DMS53 treated with DMSO at 0.1 percent for 48 hours (cell line): ENCODE results near the gene MYO7A.

ENCODE experiments used
- DNase-seq: peaks from one replicate; lab custom pipeline; 2025; ENCODE audit not compliant: unreplicated experiment; lab: John Stamatoyannopoulos, UW

MYO7A gene

DNA sequence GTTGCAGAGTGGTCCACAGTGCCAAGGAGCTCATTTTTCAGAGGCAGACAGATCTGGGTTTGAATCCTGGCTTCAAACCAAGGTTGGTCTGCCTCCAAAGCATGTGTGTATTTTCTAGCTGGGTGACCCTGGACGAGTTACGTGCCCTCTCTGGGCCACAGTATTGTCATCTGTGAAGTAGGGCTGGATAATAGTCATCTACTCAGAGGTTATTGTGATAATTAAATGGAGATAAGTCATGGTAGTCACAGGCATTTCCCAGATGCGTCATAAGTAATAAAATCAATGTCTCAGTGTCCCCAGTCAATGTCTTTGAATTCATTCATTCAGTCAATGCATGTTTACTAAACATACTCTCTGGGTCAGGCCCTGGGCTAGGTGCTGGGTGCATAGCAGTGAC is 16.8 kb upstream of the MYO7A start:
- DNase-seq: no peak

DNA sequence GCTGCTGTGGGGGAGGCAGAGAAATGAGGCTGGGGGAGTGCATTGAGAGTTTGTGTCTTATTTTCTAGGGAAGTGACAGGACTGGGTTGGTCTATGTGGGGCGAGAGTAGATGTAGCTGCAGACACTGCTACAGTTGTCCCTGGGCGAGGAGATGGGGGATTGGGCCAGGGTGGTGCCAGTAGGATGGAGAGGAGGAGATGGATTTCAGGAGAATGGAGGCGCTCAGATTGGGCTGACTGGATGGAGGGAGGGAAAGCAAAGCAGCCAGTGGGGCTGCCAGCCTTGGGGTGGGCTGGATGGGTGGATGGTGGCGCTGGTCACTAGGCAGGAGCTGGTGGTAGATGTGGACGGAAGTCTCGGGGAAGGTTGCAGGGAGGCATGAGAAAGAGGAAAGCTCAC is 16.1 kb upstream of the MYO7A start:
- no peak for DNase-seq

DNA sequence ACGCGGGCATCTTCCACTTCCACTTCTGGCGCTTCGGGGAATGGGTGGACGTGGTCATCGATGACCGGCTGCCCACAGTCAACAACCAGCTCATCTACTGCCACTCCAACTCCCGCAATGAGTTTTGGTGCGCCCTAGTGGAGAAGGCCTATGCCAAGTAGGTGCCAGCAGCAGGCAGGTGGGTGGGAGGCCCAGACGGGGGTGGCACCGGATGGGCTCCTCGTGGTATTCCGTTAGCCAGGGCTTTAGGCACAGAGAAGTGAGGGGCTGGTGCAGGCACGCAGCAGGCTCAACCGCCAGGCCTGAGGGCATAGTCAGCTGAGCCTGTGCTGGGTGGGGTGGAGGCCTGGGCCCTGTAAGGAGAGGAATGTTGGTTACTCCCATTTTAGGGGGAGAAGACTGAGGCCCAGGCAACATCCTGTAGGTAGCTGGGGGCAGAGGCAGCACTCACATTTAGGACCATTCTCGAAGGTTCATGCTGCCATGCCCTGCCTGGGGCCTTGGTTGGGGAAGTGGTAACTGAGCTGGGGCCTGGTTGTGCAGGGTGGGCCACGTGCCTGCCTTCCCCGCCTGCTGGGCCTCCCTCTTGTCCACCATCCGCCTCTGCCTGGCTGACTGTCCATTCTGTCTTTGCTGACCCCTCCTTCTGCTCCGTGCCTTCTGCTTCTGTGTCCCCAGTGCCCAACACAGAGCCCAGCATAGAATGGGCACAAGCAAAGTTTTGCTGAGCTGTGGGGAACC is 15.2 kb upstream of the MYO7A start:
- DNase-seq: no peak

DNA sequence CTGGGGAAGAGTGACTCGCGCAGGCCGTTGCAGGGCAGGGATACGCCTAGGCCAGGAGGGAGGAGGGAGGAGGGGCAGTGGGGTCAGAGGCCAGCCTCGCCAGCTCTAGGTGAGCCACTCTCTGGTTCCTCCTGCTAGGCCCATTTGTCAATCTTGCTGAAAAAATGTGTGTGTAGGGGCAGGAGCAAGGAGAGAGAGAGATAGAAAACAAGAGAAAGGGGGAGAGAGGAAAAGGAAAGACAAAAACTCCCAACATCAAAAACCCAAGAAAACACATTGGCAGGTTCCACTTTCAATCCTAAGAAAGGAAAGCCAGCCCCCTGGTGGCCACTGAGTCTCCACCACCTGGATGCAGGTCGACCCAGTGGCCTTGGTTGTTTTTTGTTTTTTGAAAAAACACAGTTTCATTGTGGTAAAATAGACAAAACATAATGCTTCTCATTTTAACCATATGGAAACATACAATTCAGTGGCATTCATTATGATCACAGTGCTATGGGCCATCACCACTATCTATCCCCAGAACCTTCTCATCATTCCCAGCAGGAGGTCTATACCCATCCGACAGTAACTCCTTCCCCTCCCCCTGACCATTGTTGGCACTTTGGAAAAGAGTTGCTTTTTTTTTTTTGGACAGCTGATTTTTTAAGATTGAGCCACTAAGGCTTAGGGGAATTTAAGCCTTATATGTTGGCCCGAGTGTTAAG is 14.5 kb upstream of the MYO7A start:
- DNase-seq: no peak

DNA sequence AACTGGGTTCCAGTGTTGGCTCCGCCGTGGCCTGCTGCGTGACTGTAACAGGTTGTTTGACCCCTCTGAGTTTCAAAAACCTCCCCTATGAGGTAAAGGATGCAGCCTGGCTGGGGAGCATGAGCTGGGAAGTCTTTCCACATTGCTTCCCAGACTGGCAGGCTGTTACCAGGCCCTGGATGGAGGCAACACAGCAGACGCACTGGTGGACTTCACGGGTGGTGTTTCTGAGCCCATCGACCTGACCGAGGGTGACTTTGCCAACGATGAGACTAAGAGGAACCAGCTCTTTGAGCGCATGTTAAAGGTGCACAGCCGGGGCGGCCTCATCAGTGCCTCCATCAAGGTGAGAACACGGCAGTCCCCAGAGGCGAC is 14.0 kb upstream of the MYO7A start:
- no peak for DNase-seq

DNA sequence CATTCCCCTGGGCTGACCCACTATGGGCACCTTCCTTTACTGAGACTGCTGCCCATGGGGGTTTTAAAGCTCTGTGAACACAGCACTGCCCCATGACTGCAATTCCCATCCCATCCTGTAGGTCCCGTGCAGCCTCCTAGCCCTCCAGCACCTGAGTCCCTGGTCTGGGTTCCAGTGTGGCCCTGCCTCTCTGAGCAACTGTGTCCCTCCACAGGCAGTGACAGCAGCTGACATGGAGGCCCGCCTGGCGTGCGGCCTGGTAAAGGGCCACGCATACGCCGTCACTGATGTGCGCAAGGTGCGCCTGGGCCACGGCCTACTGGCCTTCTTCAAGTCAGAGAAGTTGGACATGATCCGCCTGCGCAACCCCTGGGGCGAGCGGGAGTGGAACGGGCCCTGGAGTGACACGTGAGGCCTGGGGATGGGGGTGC is 12.8 kb upstream of the MYO7A start:
- DNase-seq: no peak

DNA sequence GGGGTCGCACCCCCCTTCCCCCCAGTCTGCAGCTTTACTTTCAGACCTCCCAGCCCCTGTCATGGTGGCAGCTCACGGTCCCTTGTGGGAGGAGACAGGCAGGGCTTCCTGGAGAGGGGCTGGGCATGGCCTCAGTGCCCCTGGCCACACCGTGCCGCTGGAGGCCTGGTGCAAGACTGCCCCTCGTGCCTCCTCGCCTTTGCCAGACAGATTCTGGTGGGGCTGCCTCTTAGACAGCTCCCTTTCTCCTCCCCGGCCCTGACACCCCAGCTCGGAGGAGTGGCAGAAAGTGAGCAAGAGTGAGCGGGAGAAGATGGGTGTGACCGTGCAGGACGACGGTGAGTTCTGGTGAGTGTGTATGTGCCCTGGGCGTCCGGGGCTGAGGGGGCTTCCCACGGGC is 12.1 kb upstream of the MYO7A start:
- no peak for DNase-seq

DNA sequence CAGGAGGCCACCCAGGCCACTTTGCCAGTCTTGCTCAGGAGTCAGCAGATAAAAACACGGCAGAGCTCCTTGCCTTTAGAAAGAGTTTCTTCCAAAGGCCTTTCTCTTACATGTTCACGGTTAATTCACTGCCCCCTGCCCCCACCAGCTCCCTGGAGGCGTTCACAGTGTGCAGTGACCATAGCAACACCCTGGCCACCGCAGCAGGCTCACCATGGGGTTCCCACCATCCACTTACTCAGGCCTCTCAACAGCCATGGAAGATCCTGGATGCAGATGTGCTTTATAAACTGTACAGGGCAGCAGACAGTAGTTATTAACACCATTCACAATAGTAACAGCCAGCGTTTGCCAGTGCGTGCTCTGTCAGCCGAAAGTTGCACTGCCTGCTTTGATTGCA is 10.6 kb upstream of the MYO7A start:
- DNase-seq: no peak

DNA sequence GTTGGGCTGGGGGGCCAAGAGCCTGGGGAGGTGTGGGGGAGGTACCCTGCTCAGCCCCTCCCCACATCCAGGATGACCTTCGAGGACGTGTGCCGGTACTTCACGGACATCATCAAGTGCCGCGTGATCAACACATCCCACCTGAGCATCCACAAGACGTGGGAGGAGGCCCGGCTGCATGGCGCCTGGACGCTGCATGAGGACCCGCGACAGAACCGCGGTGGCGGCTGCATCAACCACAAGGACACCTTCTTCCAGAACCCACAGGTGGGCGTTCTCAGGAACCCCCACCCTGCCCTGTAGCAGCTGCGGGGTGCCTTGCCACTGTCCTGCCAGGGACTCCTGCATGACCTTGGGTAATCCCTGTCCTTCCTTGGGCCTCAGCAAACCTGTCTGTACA is 10.0 kb upstream of the MYO7A start:
- DNase-seq: no peak

DNA sequence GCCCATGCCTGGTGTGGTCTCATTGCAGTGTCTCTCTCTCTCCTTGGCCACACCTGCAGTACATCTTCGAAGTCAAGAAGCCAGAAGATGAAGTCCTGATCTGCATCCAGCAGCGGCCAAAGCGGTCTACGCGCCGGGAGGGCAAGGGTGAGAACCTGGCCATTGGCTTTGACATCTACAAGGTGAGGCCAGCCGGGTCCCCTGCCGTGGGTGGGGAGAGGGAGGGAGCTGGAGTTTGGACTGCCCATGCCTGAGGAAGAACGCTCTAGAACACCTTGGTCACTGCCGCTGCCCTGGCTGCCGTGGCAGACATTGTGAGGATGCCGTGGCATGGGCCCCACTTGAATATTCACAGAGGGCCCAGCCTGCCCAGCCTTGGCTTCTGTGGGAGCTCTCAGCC is 9.1 kb upstream of the MYO7A start:
- no peak for DNase-seq

DNA sequence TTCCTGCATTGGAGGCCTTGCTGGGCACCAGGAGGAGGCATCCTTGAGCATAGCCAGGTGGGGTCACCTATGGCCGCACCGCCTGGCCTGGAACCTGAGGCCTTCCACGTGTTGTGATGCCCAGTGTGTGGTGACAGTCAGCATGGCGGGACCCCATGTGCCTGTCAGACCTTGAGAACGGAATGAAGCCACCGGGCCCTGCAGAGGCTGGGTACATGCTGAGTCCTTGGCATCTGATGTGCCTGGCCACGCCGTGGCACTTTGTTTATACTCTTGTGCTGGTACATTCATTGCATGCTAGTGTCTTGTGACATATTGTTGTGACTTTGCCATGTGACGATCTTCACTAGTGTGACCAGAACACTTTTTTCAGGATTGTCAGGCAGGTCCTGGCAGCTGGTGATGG is 8.5 kb upstream of the MYO7A start:
- DNase-seq: no peak

DNA sequence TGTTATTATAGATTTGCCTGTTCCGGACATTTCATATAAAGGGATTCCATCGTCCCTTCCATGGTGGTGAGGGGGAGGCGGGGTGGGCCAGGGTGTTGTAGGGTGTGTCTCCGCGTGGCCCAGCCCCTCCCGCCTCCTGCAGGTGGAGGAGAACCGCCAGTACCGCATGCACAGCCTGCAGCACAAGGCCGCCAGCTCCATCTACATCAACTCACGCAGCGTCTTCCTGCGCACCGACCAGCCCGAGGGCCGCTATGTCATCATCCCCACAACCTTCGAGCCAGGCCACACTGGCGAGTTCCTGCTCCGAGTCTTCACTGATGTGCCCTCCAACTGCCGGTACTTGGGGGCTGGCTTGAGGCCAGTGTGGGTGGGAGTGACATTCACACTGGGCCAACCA is 7.5 kb upstream of the MYO7A start:
- DNase-seq: no peak

DNA sequence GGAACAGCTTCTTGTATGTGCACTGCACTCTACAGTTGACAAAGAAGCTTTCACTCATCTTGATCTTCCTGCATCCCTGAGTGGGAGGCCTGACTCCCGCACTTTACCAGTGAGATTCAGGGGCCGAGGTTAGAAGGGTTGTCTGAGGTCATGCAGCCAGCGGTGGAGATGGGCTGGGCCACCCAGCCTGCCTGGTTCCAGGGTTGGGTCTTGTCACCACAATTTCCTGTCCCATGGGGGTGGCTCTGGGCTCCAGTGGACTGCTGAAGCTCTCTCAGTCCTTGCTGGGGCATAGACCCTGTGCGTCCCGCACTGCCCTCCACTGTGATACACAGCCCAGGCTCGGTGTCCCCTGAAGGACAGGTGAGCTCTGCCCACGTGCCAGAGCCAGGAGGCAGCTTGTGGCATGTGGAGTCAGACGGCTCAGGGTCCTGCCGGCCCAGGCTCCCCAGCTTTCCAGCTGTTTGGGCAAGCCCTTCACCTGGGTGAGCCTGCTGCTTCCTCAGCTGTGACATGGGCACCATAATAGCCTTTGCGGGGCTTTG is 6.9 kb upstream of the MYO7A start:
- DNase-seq: no peak

DNA sequence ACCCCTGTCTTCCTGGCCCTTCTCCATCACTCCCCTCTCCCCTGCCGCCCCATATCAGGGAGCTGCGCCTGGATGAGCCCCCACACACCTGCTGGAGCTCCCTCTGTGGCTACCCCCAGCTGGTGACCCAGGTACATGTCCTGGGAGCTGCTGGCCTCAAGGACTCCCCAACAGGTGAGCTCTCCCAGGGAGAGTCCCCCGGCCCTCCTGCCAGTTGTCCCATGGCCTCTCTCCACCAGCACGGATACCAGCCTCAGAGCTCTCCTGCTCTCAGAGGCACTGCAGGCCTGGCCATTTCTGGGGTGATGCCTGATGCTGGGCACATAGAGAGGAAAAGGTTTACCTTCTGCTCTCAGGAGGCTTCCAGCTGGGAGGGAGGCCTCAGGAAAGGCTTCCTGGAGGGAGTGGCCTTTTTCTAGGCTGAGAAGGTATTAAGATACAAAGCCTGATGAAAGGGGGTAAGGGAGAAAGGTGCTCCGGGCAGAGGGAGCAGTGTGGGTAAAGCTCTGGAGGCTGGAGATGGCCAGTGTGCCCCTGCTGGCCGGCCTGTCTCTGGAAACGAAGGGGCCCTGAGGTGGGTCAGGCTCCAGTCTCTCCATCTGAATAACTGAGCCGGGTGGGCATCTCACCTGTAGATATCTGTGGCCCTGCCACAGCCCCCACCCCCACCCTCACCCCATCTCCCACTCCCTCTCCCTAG is 6.0 kb upstream of the MYO7A start:
- DNase-seq: no peak

DNA sequence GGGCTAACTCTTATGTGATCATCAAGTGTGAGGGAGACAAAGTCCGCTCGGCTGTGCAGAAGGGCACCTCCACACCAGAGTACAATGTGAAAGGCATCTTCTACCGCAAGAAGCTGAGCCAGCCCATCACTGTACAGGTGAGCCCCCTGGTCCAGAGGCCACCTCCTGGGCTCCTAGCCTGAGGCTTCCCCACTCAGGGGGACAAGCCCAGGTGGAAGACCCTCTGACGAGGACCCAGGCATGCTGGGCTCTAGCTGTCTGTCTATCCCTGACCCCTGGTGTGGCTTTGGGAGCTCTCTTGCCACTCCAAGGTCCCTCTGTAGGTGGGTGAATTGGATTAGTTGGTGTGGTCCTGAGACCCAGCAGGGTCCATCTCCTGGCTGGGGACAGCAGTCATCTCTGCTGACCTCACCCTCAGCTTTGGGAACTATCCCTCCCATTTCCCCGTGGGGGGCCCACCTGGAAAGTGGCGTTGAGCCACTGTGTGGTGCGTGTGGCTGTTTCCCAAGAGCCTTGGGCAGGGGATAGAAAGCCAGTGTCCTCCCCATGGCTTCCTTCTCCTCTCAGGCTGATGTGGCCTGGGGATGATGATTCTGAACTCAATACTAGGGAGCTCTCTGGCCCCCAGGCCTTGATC is 5.4 kb upstream of the MYO7A start:
- no peak for DNase-seq

DNA sequence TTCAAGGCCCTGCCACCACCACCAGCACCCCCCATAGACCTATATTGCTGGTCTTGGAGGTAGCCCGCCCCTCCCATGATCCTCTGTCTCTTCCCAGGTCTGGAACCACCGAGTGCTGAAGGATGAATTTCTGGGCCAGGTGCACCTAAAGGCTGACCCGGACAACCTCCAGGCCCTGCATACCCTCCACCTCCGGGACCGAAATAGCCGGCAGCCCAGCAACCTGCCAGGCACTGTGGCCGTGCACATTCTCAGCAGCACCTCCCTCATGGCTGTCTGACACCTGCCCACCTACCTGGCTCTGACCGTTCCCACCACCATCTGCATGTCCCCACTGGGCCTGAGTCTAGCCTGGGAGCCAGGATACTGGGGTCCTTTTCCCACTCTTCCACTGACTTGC is 4.5 kb upstream of the MYO7A start:
- DNase-seq: no peak

DNA sequence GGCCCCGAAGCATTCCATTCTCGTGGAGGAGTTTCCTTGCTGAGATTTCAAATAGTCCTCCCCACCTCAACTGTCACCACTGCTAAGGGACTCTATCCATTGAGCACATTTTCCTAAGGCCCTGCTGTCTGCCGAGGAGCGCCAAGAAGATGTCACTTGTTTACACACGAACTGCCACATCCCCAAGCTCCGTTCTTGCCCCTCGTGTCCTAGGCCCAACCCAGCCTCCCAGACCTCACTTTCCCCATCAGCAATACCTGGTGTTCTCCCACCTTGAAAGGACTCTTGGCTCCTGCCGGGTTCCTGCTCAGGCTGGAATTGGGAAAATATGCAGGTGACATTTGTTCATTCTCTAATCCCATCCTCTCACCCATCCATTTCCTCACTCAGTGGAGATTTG is 4.0 kb upstream of the MYO7A start:
- no peak for DNase-seq

DNA sequence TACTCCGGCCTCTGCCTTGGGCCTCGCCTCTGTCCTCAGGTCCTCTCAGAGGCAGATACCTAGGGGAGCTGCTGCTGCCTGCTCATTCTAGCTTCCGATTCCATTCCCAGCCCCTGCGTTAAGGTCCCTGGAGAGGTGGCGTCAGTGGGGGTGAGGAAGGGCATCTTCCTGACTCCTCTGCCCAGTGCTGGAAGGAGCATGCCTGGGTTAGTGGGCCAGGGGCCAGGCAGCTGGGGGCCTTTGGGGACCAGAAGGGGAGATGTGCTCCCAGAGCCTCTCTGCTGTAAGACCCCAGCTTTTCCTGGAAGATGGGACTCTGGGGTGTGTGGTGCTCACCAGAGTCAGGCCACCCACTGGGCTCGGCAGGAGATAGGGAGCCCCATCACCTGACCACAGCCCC is 3.6 kb upstream of the MYO7A start:
- DNase-seq: no peak

DNA sequence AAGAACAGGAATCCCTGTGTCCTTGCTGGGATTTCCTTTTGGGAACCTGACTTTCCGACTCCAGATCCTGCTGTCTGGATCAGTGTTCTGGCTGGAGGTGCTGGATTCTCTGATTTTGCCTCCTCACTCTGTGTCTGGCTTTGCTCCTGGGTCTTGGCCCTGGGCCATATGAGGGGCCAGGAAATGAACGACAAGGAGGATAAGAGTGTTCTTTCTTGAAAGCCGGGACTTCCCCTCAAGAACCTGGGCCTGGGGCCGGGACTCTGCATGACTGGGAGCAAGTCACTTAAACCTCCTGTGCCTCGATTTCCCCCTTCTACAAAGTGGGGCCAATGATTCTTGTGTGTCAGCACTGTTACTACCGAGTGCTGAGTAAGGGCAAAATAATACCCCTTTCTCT is 2.9 kb upstream of the MYO7A start:
- DNase-seq: no peak

DNA sequence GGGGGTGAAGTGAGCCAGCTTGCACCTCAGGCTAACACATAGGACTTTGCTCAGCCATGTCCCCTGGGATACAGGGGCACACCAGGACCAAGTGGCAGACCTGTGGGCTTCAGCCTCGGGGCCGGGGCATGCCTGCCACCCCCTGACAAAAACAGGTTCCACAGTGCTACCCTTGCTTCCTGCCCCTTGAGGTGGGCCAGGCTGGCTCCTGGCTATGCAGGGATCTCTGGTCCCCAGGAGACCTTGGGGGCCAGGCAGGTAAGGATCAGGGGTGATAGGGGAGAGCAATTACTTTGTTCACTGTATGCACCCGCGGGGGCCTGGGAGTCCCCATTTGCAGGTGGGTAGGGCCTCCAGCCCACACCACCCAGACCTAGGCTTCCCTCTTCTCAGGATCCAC is 2.4 kb upstream of the MYO7A start:
- DNase-seq: no peak

DNA sequence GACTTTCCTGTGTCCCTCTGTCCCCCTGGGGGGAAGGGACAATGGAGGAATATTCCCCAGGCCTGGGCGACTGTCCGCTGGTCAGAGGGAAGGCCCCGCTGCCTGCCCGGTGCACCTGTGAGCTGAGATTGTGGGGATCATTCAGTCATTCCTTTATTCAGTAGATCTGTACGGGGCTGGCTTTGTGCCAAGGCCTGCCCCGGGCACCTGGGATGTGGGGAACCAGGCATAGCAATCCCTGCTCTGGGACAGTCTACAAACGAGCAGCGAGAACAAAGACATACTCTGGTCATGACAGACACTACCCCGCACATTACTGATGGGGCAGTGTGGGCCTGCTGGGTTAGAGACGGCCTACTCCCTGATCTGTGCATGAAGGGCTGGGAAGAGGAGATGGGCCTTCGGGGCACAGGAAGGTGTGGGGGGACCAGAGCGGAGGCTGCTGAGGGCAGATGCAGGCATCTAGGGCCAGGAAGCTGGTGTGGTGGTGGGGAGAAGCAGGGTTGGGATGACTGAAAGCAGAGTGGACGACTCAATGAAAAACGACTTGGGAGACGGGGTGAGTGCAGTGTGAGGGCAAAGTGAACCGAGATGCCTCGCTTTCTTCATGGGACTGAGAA is 1.8 kb upstream of the MYO7A start:
- DNase-seq: no peak
